NCI-H526 (cell line): Measurements from ENCODE around the gene MYLK2.
A peak's percentile ranks its signal among the peaks of the same experiment; 100 is the strongest.
"Not testable (repeated sequence)": the region's sequence is repeated elsewhere in the genome, so short reads cannot be mapped to it uniquely, and the experiment has no call there.

Experiments used
- DNase-seq, 2 experiments: peaks; one replicate each; lab custom pipeline; 2025; lab: John Stamatoyannopoulos, UW

MYLK2 gene

GRCh38 chr20:31815408-31816188 is 3.6 kb upstream of the MYLK2 start:
- DNase-seq: no peak

- DNase-seq: no peak
Measured at GRCh38 chr20:31816221-31816620, 2.9 kb upstream of the MYLK2 start.

DNA sequence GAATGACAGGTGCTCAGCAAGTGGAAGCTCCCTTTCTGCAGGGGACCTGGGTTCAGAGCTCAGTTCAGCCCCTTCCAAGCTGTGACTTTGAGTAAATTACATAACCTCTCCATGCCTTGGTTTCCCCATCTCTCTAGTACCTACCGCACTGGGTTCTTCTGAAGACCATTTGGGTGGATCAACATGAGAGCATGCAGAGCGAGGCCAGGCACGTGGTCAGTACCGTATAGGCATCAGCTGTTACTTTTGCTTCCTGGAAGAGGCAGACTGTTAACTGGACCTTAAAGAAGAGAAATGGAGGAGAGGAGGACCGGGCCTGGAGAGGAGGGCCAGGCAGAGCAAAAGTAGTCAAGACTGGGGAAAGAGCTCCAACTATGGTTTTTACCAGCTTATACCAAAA is 1.7 kb upstream of the MYLK2 start:
- DNase-seq: no peak

DNA sequence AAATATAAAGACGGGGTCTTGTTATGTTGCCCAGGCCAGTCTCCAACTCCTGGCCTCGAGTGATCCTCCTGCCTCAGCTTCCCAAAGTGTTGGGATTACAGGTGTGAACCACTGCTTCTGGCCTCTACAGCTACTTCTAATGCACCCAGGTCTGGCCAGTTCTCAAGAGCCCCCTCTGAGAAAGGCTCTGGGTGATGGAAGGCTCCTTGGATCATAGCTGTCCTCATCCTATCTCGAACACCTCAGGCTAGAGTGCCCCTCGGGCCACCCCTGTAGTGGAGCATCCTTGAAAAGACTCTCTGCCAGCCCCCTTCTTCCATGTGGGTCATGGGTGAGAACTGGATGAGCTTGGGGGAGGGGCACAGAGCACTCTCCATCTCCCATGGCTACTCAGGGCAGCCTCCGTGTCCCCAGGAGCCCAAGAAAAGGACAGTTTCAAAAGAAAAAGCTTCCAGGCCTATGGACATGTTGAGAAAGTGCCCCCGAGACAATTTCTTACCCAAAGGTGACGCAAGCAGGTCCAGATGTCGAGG is 714 bp upstream of the MYLK2 start:
- no peak for DNase-seq

- no peak for DNase-seq
Measured at GRCh38 chr20:31820228-31820627, 1.1 kb downstream of the MYLK2 start.

GRCh38 chr20:31821427-31821826 is 2.3 kb downstream of the MYLK2 start:
- no peak for DNase-seq

GRCh38 chr20:31822421-31823330 is 3.5 kb downstream of the MYLK2 start:
- DNase-seq: peak; percentile 83 to 94

GRCh38 chr20:31823360-31824124 is 4.4 kb downstream of the MYLK2 start:
- DNase-seq: no peak

GRCh38 chr20:31824125-31824485 is 4.9 kb downstream of the MYLK2 start:
- no peak for DNase-seq

DNA sequence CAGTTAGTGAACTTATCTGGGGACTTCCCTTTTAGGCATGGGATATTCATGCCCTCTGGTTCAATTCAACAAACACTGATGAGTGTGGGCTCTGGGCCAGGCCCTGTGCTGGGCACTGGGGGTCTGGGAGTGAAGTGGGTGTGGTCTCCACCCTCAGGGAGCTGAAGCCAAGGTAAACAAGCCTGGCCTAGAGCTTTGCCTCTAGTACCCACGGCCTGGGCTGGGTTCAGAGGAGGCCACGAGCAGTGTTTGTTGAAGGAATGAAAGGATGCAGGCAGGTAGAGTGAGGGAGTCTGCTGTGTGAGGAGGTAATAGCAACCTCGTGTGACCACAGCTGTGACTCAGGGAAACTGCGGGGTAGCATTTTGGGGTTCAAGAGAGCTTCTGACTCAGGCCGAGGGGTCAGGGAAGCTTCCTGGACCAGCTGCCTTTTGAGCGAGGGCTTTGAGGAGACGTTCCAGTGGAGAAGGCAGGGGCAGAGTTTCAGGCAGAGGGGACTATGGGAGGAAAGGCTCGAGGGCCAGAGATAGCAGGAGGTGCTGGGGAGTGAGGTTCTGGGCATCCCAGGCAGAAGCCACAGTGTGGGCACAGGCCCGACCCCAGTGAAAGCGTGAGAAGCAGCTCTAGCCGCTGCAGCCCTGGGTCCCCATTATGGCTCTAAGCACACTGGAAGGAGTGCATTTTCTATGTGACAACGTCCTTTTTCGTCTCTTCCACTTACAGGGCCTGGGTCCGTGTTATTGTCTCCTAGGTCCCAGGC is 5.6 kb downstream of the MYLK2 start:
- no peak for DNase-seq

DNA sequence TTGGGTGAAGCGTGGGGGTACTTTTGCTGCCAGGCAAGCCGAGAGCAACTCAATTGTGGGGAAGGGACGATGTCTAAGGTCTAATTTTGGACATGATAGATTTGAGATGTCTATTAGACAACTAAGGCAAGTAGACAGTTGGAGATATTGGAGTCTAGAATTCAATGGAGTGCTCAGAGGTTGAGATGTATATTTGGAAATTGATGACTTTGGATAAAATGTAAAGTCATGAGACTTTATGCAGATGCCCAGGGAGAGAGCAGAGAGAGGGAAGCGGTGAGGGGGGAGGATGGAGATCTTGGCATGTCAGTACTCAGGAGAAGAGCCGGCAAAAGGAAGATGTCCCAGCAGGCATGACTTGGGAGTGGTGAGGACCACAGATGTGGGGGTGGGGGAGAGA is 6.9 kb downstream of the MYLK2 start:
- DNase-seq: no peak

DNA sequence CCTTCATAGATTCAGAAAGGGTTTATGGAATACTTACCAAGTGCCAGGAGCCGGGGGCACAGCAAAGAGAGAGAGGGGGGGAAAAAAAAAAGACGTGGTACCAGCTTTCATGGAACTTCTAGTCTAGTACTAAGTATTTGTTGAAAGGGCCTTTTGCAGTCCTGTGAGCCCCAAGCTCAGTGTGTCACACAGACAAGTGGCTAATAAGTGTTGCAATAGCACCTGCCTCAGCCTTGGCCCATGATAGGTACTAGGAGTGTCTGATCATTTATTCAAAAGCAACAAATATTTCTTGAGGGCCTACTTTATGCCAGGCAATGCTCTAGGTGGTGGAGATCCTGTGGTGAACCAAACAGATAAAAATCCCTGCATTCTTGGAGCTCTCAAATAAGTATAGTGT is 7.9 kb downstream of the MYLK2 start:
- no peak for DNase-seq

GRCh38 chr20:31828016-31828415 is 8.9 kb downstream of the MYLK2 start:
- not testable (repeated sequence) for DNase-seq

- no peak for DNase-seq
Measured at GRCh38 chr20:31829731-31830130, 10.6 kb downstream of the MYLK2 start.

DNA sequence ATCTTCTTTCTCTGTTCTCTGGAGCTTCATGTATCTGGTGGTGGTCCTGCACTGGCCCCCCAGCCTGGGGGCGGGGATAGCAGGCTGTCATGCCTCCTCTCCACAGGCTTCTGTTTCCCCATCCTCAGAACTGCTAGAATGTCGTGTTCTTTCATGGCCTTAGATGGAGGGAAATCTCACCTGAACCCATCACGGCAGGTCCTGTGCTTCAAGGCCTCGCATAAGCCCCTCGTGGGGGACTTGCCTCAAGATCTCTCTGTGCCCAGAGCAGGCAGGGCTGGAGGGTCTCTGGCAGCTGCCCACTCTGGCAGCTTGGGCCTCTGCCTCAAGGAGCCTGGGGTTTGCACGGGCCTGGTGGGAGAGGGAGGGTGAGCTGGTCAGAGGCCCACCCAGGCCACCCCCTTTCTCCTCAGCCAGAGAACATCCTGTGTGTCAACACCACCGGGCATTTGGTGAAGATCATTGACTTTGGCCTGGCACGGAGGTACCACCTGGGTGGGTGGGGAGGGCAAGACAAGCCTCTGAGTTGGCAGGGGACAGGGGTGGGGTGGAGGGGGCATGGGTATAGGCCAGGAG is 11.3 kb downstream of the MYLK2 start:
- DNase-seq: no peak

GRCh38 chr20:31831211-31831610 is 12.1 kb downstream of the MYLK2 start:
- no peak for DNase-seq

GRCh38 chr20:31831771-31832306 is 12.7 kb downstream of the MYLK2 start:
- DNase-seq: no peak

DNA sequence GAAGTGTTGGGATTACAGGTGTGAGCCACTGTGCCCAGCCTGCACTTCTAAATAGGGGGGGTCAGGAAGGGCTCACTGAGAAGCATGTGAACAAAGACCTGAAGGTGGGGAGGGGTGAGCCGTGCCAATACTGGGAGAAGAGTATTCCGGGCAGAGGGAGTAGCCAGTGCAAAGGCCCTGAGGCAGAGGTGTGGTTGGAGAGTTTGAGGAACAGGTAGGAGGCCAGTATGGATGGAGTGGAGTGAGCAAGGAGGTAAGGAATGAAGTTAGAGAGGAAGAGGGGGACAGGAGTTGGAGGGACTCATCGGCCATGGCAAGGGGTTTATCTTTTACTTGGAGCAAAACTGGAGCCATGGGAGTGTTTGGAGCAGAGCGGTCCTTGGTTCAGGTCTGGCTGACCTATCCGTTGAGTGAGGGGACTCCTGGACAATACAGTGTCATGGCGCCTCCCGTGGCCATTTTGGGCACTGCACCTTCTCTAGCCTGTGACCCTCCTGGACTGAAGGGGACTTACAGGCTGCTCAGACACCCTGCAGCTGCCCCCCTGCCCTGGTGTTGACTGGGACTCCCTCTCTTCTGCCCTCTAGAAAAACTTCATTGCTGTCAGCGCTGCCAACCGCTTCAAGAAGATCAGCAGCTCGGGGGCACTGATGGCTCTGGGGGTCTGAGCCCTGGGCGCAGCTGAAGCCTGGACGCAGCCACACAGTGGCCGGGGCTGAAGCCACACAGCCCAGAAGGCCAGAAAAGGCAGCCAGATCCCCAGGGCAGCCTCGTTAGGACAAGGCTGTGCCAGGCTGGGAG is 14.2 kb downstream of the MYLK2 start:
- peak; percentile 22 to 78 for DNase-seq

DNA sequence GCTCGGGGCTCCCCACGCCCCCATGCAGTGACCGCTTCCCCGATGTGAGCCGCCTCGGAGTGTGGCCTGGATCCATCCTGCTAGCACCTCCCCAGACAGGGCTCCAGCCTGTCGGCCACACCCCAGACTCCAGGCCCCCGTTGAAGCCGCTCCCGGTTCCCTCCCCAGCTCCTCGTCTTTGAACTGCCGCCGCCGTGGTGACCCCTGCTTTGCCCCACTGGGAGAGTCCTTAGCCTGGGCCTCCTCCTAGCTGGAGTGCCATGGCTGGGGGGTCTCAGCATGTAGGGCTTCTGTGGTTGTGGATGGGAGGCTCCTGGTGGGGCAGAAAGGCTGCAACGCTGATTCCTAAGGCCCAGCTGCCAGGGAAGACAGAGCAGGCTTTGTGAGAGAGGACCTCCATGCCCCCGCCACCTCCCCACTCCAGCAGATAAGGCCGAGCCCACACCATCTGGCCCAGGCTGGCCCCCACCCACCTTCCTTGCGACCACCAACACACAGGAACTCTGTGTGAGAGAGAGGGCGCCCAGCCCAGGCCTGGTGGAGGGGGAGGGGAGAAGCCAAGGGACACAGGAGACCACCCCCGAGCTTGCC is 14.9 kb downstream of the MYLK2 start:
- no peak for DNase-seq

DNA sequence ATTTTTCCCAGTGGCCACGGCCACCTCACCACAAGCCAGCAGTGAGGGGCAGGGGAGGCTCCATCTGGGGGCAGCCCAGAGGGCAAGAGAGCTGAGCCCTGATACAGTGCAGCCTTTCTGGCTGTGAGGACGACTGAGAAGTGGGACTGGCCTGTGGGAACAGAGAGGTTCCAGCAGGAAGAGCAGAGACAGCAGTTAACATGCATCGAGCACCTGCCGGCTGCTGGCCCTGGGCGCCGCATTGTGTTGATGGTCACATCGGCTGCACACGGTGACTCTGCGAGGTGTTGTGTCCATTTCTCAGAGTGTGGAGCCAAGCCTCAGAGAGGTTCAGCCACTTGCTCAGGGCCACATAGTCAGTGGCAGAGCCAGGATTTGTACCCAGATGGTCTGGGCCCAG is 16.4 kb downstream of the MYLK2 start:
- no peak for DNase-seq
